ENCODE measurements around the gene KCNK1. TPM values are rescaled to one million over a fixed set of nuclear protein-coding genes. Genes with fewer than 3 reads are reported as not detected.

The KCNK1 gene
- total RNA-seq, 2 experiments from 2014 or later = not detected

DNA sequence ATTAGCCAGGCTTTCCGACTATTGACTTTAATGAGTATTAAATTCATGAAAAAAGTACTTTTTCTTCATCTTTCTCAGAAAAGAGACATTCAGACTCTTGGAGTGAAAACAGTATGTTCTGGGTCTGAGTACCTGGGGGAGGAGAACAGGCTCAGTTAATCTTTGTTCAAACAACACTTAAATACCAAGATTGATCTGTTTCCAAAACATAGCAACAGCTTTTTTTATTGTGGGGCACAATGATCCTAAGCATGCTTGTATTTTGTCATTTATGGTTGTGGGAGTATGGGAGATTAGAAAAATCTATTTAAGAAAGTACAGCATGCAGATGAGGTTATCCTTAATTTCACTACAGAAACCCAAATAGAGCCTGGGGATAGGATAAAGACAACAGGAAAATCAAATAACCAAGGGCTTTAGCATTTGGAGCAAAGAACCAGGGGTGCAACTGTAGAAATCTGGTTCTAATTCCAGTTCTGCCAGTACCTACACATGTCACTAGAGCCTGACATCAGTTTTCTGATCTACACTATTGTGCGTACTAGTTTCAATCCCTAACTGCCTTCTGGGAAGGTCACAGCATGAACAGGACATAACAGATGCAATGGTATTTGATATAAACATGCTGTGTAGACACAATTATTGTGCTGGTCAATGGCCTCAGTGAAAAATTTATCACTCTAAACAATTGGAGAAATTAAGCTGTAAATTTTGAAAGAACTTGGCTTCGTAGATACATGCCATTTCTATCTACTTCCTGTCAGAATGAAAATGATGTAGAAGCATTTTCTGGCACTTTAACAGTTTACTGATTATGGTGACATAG, 91.2 kb downstream of the KCNK1 start:
- POLR2A ChIA-PET = no interaction called here
- TF ChIP-seq, protein P1, sequence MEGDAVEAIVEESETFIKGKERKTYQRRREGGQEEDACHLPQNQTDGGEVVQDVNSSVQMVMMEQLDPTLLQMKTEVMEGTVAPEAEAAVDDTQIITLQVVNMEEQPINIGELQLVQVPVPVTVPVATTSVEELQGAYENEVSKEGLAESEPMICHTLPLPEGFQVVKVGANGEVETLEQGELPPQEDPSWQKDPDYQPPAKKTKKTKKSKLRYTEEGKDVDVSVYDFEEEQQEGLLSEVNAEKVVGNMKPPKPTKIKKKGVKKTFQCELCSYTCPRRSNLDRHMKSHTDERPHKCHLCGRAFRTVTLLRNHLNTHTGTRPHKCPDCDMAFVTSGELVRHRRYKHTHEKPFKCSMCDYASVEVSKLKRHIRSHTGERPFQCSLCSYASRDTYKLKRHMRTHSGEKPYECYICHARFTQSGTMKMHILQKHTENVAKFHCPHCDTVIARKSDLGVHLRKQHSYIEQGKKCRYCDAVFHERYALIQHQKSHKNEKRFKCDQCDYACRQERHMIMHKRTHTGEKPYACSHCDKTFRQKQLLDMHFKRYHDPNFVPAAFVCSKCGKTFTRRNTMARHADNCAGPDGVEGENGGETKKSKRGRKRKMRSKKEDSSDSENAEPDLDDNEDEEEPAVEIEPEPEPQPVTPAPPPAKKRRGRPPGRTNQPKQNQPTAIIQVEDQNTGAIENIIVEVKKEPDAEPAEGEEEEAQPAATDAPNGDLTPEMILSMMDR (IDR thresholded peaks at IDR 0.05) = no peak
- Mint-ChIP-seq H3K27me3 (peaks cover 5% of the 10 kb centered on the region), H3K27ac (no peak overlapping the region), H3K9me3 (no peaks in the 10 kb centered on the region), H3K4me1 (ENCODE audit: low read depth) (no peaks in the 10 kb centered on the region), H3K4me3 (no peak overlapping the region), H3K36me3 (ENCODE audit: low read depth) (no peaks in the 10 kb centered on the region)
- intact Hi-C loops (cut with micrococcal nuclease) = no loop called here
- no peak for ATAC-seq
- CTCF ChIA-PET = no interaction called here
- DNase-seq = no peak

DNA sequence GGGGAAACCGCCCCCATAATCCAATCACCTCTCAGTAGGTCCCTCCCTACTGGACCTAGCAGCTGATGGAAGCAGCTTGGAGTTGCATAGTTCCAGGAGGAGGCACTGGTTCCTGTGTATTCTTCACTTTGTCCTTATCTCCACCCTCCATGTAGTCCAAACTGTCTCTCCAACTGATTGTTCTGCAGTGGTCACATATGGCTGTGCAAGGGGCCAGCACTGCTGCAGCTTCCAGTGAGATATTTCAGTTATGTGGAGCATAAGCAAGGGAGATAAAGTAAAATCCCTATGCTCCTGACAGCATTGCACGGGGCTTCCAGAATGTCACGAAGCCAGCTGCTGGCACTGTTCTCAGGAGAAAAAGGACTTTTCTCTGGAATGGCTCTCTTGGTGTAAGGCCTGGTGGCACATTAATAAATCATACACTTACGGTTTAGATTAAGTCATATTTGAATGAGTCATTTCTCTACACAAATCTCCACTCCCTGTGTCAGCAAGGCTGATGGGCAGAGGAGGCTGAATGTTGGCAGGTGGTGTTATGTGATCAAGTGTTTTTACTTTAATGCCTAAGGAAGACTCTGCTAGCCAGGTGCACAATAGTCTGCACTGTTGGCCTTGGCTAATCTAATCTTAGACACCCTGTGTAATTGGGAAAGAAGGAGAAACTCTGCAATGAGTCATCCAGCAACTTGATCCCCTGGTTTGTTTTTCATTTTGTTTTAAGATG, 93.4 kb downstream of the KCNK1 start:
- Mint-ChIP-seq H3K4me1 (ENCODE audit: low read depth) (no peaks in the 10 kb centered on the region), H3K9me3 (no peaks in the 10 kb centered on the region), H3K36me3 (ENCODE audit: low read depth) (no peaks in the 10 kb centered on the region), H3K27ac (no peak overlapping the region), H3K27me3 (no peaks in the 10 kb centered on the region), H3K4me3 (no peak overlapping the region)
- CTCF ChIA-PET = no interaction called here
- POLR2A ChIA-PET = no interaction called here
- ATAC-seq = no peak
- intact Hi-C loops (cut with micrococcal nuclease) = no loop called here
- TF ChIP-seq, protein P1 (IDR thresholded peaks at IDR 0.05) = no peak
- no peak for DNase-seq

DNA sequence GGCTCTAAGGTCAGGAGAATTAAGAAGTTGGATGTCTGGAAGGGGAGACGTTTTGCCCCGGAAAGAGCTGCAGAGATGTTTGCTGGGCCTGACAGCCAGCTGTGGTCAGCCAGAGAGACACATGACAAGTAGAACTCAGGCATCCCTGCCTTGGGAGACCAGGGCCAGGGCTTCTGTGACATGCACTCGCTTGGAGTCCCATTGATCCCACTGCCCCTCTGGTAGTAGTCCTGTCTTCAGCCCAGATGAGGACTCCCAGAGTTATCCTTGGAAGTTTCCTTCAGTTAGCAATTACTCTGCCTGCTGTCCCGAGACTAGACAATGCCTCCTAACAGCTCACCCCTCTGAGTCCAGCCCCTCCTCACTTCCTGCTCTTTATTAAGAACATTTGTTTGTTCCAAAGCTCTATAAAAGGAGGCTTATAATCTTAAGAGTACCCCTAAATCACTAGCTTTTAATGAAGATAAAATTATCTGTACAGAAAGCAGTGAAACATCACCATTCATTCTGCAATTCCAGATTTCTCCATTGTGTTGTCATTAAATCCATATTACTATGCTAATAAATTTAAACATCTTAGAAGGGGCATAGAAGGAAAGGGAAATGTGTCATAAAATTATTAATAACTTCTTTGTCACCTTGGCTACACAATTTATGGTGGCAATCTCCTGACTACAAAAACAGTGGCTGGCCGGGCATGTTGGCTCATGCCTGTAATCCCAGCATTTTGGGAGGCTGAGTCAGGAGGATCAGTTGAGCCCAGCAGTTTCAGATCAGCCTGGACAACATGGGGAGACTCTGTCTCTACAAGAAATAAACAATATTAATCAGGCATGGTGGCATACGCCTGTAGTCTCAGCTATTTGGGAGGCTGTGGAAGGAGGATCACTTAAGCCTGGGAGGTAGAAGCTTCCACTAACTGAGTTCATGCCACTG, 94.2 kb downstream of the KCNK1 start:
- Mint-ChIP-seq H3K27ac (no peak overlapping the region), H3K36me3 (ENCODE audit: low read depth) (no peaks in the 10 kb centered on the region), H3K4me3 (no peak overlapping the region), H3K4me1 (ENCODE audit: low read depth) (no peaks in the 10 kb centered on the region), H3K9me3 (no peaks in the 10 kb centered on the region), H3K27me3 (peaks cover 1% of the 10 kb centered on the region)
- TF ChIP-seq, protein P1 (IDR thresholded peaks at IDR 0.05) = no peak
- DNase-seq (no peak), ATAC-seq (no peak)
- intact Hi-C loops (cut with micrococcal nuclease) = no loop called here
- POLR2A ChIA-PET = no interaction called here
- CTCF ChIA-PET = no interaction called here

DNA sequence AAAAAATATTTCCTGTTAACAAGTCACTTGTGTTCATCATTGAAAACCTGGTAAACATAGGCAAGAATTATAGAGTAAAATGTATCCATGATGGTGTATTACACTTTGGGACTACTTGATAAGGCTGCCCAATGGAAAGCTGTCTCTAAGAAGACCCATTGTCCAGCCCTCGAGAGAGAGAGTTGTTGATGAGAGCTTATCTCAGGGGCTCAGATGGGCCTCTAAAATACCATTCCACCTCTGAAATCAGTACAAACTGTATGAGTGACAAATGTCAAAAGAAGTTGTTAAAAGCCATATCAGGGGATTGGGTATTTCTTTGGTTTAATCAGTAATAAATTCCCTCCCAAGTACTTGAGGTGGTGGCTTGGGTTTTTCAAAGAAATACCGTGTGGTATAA, 96.1 kb downstream of the KCNK1 start:
- Mint-ChIP-seq H3K27me3 (peaks cover 1% of the 10 kb centered on the region), H3K9me3 (no peaks in the 10 kb centered on the region), H3K27ac (no peak overlapping the region), H3K4me1 (ENCODE audit: low read depth) (no peaks in the 10 kb centered on the region), H3K4me3 (no peak overlapping the region), H3K36me3 (ENCODE audit: low read depth) (no peaks in the 10 kb centered on the region)
- no peak for ATAC-seq
- no peak for DNase-seq
- ChIA-PET POLR2A (no interaction called here), CTCF (no interaction called here)
- TF ChIP-seq, protein P1 (IDR thresholded peaks at IDR 0.05) = no peak
- intact Hi-C loops (cut with micrococcal nuclease) = no loop called here

All from activated CD8-positive, alpha-beta T cell treated with anti-CD3 and anti-CD28 coated beads for 36 hours (primary cell).